PFSK-1 (cell line): Measurements from ENCODE around the gene DSTYK.

Experiments
- FOXP2 ChIP-seq: optimal IDR thresholded peaks from 2 replicates; pipeline ENCODE3; 2011; ENCODE audit warnings: borderline replicate concordance, control low read depth, inconsistent platforms; ENCODE audit not compliant: insufficient read depth; ENCODE audit errors: extremely low read length, extremely low read depth
- POLR2AphosphoS5 ChIP-seq: IDR thresholded peaks from 2 replicates; pipeline ENCODE4 v1.6.1; 2012; ENCODE audit warnings: low read depth, mild to moderate bottlenecking, control low read depth, low read length, moderate library complexity
- REST ChIP-seq, 2 experiments: IDR thresholded peaks; 2 replicates each; pipeline versions ENCODE4 v1.6.1 to v1.8.0; 2011 to 2012; ENCODE audit warnings: low read depth in 2 of 2, low read length in 2 of 2, control low read depth in 1 of 2, inconsistent platforms in 1 of 2, mild to moderate bottlenecking in 1 of 2, moderate library complexity in 1 of 2; ENCODE audit not compliant: insufficient read depth in 1 of 2
- SIN3A ChIP-seq: IDR thresholded peaks from 2 replicates; pipeline ENCODE4 v1.6.1; 2012; ENCODE audit warnings: mild to moderate bottlenecking, low read length, moderate library complexity, borderline replicate concordance; ENCODE audit not compliant: insufficient read depth
- TAF1 ChIP-seq: IDR thresholded peaks from 2 replicates; pipeline ENCODE4 v1.6.1; 2012; ENCODE audit warnings: low read length, control low read depth, borderline replicate concordance; ENCODE audit not compliant: insufficient read depth

- TF ChIP-seq TAF1 (peak; percentile 68), POLR2AphosphoS5 (peak; percentile 68; the same call in 1 of the 2 replicates), SIN3A (no peak; the same call in none of the 2 replicates), REST (IDR thresholded peaks at IDR 0.05; ENCODE audit: insufficient read depth in 1 of 2, low read depth in 2 of 2, low read length in 2 of 2) (0 out of 4 replicates have a peak, but pooled peaks of 1 of the 2 experiments have one; percentile 16), FOXP2 (peak; percentile 89)
Measured at GRCh38 chr1:205211169-205211838, at the start of gene DSTYK.
